GM12864 (cell line): Measurements from ENCODE around the gene SLC5A1.

Source experiments
- DNase-seq: peaks from one replicate; pipeline ENCODE4 v3.0.0-alpha.2; 2011; ENCODE audit warnings: low read depth
- H3K4me3 ChIP-seq: 2 replicates; pipeline ENCODE4 v1.5.1; 2011; ENCODE audit warnings: mild to moderate bottlenecking, low read depth, low read length, control low read depth
- CTCF ChIP-seq: IDR thresholded peaks from 2 replicates; pipeline ENCODE4 v1.5.1; 2011; ENCODE audit warnings: low read depth, mild to moderate bottlenecking, moderate library complexity, low read length, control low read depth, inconsistent platforms; ENCODE audit errors: missing control alignments

SLC5A1 gene

GRCh38 chr22:32016081-32016480 is 27.0 kb upstream of the SLC5A1 start:
- H3K4me3 ChIP-seq: no peak overlapping the region
- DNase-seq: no peak
- TF ChIP-seq CTCF: no peak

GRCh38 chr22:32018056-32018455 is 25.0 kb upstream of the SLC5A1 start:
- no peak overlapping the region for H3K4me3 ChIP-seq
- no peak for TF ChIP-seq CTCF
- no peak for DNase-seq

- DNase-seq: no peak
- H3K4me3 ChIP-seq: no peak overlapping the region
- TF ChIP-seq CTCF: no peak
Measured at GRCh38 chr22:32020117-32020516, 22.9 kb upstream of the SLC5A1 start.

- H3K4me3 ChIP-seq: no peak overlapping the region
- no peak for DNase-seq
- no peak for TF ChIP-seq CTCF
Measured at GRCh38 chr22:32021716-32022115, 21.3 kb upstream of the SLC5A1 start.

GRCh38 chr22:32023251-32023827 is 19.7 kb upstream of the SLC5A1 start:
- DNase-seq: no peak
- no peak for TF ChIP-seq CTCF

GRCh38 chr22:32024796-32025195 is 18.3 kb upstream of the SLC5A1 start:
- no peak for DNase-seq
- H3K4me3 ChIP-seq: no peak overlapping the region
- TF ChIP-seq CTCF: no peak

More at GRCh38 chr22:32023251-32023827, 19.7 kb upstream of the SLC5A1 start:
- H3K4me3 ChIP-seq: no peak overlapping the region

GRCh38 chr22:32030518-32031247 is 12.4 kb upstream of the SLC5A1 start:
- DNase-seq: no peak
- TF ChIP-seq CTCF: no peak
- H3K4me3 ChIP-seq: no peak overlapping the region
